ENCODE results near the gene GNB1L.
A peak's percentile ranks its signal among the peaks of the same experiment; 100 is the strongest.
"Not testable (repeated sequence)": the region's sequence is repeated elsewhere in the genome, so short reads cannot be mapped to it uniquely, and the experiment has no call there.

GNB1L gene

GRCh38 chr22:19889951-19890350 is 35.3 kb upstream of the GNB1L start:
- peak; percentile 29 for DNase-seq (ENCODE audit: low read depth)

GRCh38 chr22:19888131-19888746 is 33.6 kb upstream of the GNB1L start:
- no peak for DNase-seq (ENCODE audit: low read depth)

DNA sequence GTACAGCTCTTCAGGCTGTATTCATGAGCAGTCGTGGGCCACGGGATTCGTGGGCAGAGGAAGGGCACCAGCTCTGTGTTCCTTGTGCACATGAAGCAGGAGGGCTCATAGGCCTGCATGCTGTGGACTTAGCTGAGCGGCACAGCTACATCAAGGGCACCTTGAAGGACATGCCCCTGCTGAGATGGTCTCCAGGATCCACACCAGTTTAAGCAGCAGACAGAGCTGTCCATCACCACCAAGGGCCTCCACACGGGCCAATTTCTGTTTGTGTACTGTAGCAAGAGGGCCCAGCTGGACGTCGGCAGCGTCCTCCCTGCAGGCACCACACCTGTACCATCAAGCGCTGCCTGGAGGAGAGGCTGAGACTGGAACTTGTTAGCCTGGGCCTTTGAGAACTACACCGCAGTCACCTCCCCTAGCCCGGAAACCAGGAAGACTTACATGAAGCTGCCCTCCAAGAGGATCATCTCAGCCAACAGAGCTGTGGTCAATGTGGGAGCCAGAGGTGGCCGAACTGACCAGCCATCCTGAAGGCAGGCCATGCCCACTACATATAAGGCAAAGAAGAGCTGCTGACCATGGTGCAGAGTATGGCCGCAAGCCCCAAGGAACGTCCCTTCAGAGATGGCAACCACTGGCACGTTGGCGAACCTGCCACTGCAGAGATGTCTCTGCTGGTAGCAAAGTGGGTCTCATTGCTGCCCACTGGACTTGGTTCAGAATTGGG is 32.7 kb upstream of the GNB1L start:
- no peak for DNase-seq (ENCODE audit: low read depth)

DNA sequence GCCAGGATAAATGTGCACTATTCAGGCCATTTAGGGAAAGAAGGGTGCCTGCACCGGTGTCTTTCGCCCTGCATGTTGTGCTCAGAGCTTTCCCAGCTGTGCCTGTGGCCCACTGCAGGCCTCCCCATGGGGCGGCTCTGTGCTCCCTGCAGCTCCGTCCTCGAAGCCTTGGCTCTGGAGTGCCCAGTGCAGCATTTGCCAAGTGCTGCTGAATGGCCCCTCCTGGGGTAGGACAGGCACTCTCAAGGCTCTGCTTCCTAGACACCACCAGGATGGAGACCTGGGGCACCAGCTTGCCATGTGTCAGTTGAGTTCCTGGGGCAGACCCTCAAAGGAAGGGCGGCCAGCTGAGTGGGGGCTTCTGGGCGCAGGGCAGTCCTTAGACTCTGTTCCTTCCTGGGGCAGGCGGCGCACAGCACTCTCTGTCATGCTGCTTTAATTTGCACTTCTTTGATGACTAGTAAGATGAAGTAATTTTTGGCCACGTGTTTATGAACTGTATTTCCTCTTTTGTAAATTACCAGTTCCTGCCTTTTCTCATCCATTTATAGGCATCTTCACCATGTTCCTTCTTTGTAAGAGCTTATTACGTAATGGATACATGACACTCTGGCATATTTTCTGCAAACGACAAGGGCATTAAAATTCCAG is 32.1 kb upstream of the GNB1L start:
- DNase-seq (ENCODE audit: low read depth), result peak; percentile 29

- no peak for DNase-seq (ENCODE audit: low read depth)
These were observed 31.3 kb upstream of the GNB1L start for GRCh38 chr22:19885841-19886592.

DNA sequence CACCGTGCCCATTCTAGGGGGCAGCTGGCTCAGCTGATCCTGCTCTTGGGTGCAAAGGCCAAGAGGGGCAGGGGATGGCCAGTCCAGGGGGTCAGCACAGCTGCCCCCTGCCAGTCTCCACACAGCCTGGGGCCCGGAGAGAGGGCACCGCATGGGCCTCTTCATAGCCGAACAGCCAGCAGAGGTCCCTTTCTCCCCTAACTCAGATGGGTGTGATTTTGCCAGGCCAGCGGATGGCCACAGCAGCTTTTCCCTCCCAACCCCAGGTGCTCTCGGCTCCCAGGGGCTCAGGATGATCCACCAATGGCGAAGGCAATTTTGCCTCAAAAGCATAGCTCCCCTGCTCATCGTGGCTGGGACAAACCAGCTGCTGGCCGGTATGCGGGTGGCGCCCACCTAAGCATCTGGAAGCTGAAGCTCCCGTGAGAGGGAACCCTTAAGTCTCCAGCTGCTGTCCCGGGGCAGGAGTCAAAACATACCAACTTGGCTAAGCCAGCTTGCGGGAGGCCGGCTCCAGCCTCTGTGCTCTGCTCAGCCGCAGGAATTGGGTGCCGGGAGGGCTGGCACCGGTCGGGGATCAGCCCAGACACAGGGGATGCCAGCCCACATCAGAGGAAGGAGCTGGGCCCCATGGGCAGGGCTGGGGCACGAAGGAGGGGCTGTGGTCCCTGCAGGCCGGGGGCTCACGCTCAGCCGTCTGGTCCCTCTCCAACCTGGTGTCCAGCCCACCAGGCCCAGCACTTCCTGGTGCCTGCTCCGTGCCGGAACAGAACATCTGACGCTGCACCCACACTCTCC is 30.5 kb upstream of the GNB1L start:
- no peak for DNase-seq (ENCODE audit: low read depth)

DNA sequence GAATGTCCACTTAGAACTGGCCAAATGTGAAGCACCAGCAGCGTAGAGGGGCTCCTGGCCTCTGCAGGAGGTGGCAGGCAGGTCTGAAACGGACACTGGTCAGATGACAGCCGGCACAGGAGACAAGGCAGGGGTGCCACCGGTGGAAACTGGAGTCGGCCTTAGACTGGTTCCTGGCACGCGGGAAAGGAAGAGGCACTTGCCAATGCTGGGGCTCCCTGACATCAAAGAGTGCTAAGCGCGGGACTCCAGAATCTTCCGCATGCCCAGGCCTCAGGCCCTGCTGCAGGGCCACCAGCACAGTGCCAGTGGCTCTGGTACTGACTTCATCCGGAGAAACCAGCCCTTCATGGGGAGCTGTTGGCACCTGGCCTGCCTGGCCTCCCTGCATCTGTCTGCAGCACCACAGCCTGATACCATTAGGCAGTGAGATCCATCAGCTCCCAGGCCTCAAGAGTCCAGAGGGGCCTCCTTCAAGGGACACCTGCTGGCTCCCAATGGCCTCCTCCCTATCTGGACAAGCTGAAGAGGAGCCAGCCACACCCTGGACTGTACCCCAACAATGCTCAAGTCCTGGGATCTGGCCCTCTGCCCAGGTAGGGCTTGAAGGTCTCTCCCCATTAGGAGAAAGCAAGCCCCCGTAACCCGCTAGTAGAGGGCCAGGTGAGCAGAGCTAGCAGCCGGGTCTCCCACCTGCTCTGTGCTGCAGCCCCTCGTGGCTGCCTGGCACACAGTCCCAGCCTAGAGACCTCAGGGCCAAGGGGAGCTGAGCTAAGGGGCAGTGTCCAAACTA is 29.7 kb upstream of the GNB1L start:
- DNase-seq (ENCODE audit: low read depth), result no peak

DNA sequence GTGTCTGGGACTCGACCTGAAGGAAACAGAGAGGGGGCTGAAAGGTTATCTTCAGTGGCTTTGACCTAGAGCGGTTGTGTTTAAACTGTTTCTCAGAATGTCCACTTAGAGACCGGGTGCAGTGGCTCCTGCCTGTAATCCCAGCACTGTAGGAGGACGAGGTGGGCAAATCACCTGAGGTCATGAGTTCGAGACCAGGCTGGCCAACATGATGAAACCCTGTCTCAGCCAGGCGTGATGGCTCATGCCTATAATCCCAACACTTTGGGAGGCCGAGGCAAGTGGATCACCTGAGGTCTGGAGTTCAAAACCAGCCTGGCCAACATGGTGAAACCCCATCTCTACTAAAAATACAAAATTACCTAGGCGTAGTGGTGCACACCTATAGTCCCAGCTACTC is 28.8 kb upstream of the GNB1L start:
- not testable (repeated sequence) for DNase-seq (ENCODE audit: low read depth)

GRCh38 chr22:19882446-19883381 is 28.0 kb upstream of the GNB1L start:
- DNase-seq (ENCODE audit: low read depth), result no peak

- DNase-seq (ENCODE audit: low read depth), result no peak
These were observed 26.3 kb upstream of the GNB1L start for GRCh38 chr22:19880786-19881569.

GRCh38 chr22:19879992-19880785 is 25.5 kb upstream of the GNB1L start:
- DNase-seq (ENCODE audit: low read depth), result no peak

GRCh38 chr22:19879643-19879991 is 24.9 kb upstream of the GNB1L start:
- DNase-seq (ENCODE audit: low read depth), result no peak

DNA sequence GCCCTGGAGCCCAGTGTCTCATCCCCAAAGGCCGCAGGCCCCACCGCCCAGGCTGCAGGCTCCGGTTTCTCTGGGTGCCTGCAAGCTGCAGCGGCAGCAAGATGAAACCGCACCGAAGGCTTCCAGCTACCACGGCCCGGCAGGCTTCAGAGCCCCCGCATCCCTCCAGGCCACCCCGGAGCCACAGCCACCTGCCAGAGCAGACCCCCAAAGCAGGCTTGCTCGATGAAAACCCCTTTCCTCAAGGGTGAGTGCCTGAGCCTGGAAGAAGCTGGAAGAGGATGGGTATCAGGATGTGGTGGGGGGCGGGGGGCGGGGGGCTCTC is 24.5 kb upstream of the GNB1L start:
- DNase-seq (ENCODE audit: low read depth), result no peak

DNA sequence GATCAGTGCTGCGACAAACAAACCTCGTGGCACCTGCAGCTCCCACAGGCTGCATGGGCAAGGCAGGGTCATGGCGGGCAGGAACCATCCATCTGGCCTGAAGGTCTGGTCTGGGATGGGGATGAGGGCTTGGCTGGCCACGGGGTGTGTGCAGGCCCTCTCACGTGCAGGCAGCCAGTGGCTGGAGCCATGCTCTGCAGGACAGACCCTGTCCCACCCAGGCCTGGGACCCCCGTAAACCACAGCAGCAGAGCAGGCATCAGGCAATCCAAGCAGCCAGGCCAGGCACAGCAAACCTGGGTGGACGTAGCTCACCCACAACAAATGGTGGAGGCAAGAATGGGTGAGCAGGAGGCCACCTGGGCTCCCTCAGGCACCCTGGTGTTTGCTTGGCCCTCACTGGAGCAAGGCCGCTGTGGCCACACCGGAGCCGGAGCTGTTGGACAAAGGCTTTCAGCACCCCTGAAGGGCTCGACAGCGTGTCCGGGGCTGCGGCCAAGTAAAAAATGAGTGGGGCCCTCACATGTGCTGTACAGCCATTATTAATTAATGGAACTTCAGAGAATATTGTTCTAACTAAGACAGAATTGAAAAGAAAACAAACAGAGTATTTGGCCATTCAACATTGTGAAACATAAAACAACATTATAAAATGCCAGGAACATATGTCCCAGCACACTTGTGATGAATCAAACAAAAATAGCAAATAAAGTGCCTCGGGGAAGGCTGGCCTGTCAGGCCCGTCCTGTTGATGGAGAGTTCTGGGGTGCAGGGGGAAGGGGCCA is 24.0 kb upstream of the GNB1L start:
- no peak for DNase-seq (ENCODE audit: low read depth)

DNA sequence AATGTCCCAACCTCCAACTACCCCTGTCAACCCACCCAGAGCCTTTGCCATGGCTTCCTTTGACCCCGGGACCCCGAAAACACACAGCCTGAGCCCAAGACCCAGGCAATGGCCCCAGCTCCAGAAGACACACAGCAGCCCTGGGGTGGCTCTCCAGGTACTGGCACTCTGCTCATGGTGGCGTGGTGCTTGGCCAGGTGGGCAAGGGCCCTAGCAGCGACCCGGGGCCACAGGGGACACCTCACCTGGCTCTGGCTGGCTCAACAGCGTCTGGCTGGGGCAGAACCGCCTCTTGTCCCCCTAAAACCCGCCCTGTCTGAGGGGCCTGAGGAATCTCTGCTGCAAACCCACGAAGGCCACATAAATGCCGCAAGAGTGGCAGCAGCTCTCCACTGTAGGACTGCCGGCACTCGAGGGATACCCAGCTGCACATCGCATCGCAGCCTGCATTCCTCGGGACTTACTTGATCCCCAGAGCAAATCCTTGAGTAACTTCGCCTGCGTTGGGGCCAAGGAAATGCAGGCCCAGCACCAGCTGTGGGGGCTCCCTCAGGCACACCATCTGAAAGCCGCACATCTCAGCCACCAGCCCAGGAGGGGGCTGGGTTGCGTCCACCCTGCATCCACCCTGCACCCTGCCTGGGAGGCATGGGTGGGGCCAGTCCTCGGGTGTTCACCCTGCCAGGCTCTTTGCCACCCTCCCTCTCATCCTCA is 23.1 kb upstream of the GNB1L start:
- no peak for DNase-seq (ENCODE audit: low read depth)

GRCh38 chr22:19876941-19877625 is 22.4 kb upstream of the GNB1L start:
- DNase-seq (ENCODE audit: low read depth), result no peak
